ENCODE data around the gene AP4M1. TPM values are rescaled to one million over a fixed set of nuclear protein-coding genes. Genes with fewer than 3 reads are reported as not detected.

The AP4M1 gene
- total RNA-seq, 4 donors from 2014 or later: 7.2 to 20.6 (median 9.8) TPM

DNA sequence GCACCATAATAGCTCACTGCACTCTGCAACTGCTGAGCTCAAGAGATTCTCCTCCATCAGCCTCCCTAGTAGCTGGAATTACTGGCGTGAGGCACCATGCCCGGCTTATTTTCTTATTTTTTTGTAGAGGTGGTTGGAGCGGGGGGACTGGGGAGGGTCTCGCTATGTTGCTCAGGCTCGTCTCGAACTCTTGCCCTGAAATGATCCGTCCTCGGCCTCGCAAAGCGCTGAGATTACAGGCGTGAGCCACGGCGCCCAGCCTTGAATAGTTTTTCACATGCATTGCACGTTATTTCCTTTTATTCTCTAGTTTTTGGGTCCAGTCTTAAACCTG is 46.7 kb downstream of the AP4M1 start:
- ATAC-seq (ENCODE audit: low FRiP score) (no peak), DNase-seq (ENCODE audit: low spot score) (no peak)
- TF ChIP-seq, protein P1, sequence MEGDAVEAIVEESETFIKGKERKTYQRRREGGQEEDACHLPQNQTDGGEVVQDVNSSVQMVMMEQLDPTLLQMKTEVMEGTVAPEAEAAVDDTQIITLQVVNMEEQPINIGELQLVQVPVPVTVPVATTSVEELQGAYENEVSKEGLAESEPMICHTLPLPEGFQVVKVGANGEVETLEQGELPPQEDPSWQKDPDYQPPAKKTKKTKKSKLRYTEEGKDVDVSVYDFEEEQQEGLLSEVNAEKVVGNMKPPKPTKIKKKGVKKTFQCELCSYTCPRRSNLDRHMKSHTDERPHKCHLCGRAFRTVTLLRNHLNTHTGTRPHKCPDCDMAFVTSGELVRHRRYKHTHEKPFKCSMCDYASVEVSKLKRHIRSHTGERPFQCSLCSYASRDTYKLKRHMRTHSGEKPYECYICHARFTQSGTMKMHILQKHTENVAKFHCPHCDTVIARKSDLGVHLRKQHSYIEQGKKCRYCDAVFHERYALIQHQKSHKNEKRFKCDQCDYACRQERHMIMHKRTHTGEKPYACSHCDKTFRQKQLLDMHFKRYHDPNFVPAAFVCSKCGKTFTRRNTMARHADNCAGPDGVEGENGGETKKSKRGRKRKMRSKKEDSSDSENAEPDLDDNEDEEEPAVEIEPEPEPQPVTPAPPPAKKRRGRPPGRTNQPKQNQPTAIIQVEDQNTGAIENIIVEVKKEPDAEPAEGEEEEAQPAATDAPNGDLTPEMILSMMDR (IDR thresholded peaks at IDR 0.05): no peak

DNA sequence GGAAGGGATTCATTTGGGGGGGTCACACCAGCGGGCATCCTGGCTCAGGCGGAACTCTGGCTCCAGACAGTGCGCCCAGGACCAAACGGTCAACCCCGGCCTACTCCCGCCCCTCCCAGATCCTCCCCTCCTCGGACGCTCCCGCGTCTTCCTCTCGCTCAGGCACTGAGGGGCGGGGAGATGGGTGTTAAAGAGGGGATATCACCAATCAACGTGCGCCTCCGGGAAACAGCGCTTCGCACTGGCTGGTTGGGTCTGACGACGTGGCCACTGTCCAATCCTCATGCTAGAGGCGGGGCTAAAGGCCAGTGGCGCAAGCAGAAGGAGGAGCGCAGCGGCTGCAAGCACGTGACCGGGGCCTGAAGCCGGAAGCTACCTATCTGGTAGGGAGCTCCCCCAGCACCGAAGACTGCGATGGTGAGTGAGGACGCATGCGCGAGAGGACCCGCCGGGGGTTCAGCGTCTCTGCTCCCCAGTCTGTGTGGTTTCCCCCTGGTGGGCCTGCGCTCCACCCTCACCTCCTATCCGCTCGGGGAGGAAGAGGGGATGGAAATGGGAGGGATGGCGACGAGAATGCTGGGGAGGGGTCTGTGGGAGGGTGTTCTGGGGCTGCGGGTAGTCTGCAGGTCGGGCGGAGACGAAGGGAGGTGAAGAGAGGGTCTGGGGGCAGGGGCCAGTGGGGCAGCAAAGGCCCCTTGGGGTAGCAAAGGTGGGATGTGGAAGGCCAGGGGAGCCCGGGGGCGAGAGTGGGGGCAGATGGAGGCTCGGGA is 47.3 kb downstream of the AP4M1 start, which contains the start of gene LAMTOR4:
LAMTOR4 (plus strand) TSS at position 360 of the 770 bp plus-strand sequence; CDS start at position 415, 55 bp downstream.
- DNase-seq (ENCODE audit: low spot score): peak; percentile 93
- ATAC-seq (ENCODE audit: low FRiP score): peak; percentile 99
- TF ChIP-seq, protein P1 (IDR thresholded peaks at IDR 0.05): no peak

DNA sequence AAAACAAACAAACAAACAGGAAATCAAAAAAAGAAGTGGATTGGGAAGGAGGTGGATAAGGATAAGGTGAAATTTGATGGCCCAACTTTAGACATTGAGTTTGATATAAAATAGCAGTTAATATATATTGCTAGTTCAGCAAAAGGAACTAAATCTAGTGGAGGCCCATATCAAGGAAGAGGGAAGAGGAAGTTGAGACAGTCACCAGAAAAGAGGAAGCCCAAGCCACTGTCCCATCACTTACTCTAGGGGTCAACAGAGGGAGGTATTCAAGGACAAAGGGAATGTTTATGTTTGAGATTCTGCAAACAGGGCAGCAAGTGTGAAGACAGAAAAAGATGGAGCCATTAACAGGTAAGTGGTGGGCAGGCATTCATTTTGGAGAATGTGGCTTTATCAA is 51.0 kb downstream of the AP4M1 start:
- TF ChIP-seq, protein P1 (IDR thresholded peaks at IDR 0.05): no peak
- ATAC-seq (ENCODE audit: low FRiP score) (no peak), DNase-seq (ENCODE audit: low spot score) (no peak)

DNA sequence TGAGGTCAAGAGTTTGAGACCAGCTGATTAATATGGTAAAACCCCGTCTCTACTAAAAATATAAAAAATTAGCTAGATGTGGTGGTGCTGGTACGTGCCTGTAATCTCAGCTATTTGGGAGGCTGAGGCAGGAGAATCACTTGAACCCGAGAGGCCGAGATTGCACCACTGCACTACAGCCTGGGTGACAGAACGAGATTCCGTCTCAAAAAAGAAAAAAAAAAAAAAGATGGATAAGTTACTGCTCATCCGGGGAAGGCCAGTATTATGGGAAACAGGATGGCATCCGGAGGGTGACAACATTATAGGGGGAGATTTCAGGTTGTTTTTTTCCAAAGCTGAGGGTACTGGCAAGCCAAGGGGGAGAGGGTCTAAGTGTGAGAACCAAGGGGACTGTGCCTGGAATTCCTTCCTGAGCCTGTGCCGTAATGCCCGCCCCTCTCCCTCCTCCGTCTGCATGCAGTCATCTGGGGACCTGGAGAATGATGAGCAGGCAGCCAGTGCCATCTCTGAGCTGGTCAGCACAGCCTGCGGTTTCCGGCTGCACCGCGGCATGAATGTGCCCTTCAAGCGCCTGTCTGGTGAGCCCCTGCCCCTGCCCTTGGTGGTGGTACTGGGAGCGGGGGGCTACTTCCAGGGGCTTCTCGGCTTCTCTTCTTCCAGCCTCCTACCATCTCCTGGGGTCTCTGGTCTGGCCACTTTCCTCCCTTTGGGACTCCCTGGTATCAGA is 51.7 kb downstream of the AP4M1 start:
- TF ChIP-seq, protein P1 (IDR thresholded peaks at IDR 0.05): no peak
- DNase-seq (ENCODE audit: low spot score) (no peak), ATAC-seq (ENCODE audit: low FRiP score) (no peak)

DNA sequence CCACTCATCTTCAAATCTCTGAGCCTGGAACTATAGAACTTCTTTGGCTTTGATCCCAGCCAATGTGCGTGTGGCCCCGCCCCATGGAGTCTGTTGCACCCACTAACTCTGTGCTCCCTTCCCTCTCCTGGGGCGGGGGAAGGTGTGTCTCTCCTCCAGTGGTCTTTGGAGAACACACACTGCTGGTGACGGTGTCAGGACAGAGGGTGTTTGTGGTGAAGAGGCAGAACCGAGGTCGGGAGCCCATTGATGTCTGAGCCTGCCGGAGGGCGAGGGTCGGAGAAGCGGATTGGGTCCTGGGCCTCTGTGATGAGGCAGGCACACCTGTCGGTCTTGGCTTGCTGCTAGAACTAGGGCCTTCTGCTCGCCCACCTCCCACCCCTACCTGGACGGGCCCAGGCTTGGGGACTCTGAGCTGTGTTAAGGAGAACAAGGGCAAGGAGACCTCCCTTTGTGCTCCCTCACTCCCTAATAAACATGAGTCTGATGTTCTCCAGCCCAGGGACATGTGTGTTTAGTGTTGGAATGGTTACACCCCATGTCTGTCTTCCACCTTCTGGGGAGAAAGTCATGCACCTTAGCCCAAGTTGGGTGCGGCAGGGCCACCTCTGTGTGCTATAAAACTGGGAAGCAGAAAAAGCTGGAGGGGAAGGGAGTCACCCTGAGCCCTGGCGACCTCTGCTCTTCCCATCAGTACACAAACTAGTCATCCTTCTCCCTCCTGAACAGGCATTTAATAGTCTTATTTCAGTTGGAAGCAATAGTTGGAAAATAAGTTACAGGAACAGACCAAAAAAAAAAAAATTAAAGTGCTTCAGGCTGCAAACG is 52.5 kb downstream of the AP4M1 start:
- TF ChIP-seq, protein P1 (IDR thresholded peaks at IDR 0.05): no peak
- no peak for DNase-seq (ENCODE audit: low spot score)
- ATAC-seq (ENCODE audit: low FRiP score): no peak

DNA sequence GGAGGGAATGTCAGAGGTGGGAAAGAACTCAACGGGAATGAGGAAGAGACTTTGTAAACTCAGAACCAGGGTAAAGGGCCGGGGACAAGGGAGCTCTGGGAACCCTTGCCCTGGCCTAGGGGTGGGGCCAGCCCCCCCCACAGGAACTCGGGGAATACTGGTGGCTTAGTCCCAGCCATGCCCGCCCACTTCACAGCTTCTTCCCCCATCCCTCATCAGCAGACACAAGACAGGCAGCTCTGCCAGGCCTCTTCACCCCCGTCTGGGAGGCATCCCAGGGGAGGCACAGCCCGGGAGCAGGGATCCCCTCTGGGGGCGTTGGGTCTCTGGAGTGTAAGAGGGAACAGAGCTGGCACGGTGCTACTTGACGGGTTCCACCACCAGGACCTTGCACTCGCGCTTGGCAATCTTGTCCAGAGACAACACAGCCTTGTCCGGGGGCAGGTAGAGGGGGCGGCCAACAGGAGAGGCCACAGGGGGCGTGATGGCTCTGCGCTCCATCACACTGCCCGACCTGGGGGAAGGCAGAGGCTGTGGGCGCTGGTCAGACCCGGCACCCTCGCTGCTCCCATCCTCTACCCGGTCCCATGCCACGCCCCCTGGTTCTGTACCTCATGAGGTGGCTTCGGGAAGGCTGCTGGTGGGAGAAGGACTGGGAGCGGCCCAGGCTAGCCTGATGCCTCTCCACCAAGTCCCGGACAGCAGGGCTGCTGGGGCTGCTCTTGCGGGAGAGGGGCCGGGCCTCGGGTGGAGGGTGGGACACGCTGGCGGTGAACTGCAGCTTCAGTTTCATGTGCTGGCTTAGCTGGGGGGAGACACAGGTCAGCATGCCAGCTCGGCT is 53.4 kb downstream of the AP4M1 start:
- TF ChIP-seq, protein P1 (IDR thresholded peaks at IDR 0.05): no peak
- ATAC-seq (ENCODE audit: low FRiP score): no peak

More for the DNA sequence above, 53.4 kb downstream of the AP4M1 start:
- no peak for DNase-seq (ENCODE audit: low spot score)

All from omental fat pad (tissue), 4 donors.